K562 (cell line): ENCODE results near the gene S100A10. TPM values are rescaled to one million over a fixed set of nuclear protein-coding genes. Genes with fewer than 3 reads are reported as not detected.

Source experiments
- BCL6 ChIP-seq: fragments of 250-450 bp; sonication (Bioruptor Pico); IDR thresholded peaks from 2 replicates; pipeline ENCODE4 v1.4.0; 2020
- BHLHE40 ChIP-seq: IDR thresholded peaks from 2 replicates; pipeline ENCODE4 v1.6.1; 2011; ENCODE audit warnings: low read length, improper control_type of control experiment
- CREB3L1 ChIP-seq: fragments of 450-650 bp; IDR thresholded peaks from 2 replicates; pipeline ENCODE4 v1.6.1; 2014; ENCODE audit warnings: low read depth, mild to moderate bottlenecking, moderate library complexity, borderline replicate concordance
- ELF2 ChIP-seq: fragments of 250-450 bp; sonication (Bioruptor Pico); IDR thresholded peaks from 2 replicates; pipeline ENCODE4 v1.5.0; 2021; ENCODE audit warnings: mild to moderate bottlenecking
- EP300 ChIP-seq: IDR thresholded peaks from 2 replicates; pipeline ENCODE4 v1.6.1; 2012; ENCODE audit warnings: low read length, improper control_type of control experiment
- ESRRB ChIP-seq: fragments of 250-450 bp; sonication (Bioruptor Pico); IDR thresholded peaks from 2 replicates; pipeline ENCODE4 v1.5.0; 2020; ENCODE audit warnings: mild to moderate bottlenecking, moderate library complexity, borderline replicate concordance
- FOSL1 ChIP-seq: fragments of 200-800 bp; sonication (Bioruptor generic); conservative IDR thresholded peaks from 2 replicates; pipeline ENCODE4 v1.6.1; 2016; ENCODE audit warnings: missing genetic modification characterization, missing compliant biosample characterization
- FOXJ3 ChIP-seq: sonication (generic); formaldehyde crosslinking; IDR thresholded peaks from 2 replicates; pipeline ENCODE4 v1.4.0; 2020; ENCODE audit warnings: mild to moderate bottlenecking, missing genetic modification reagents
- HOXB6 ChIP-seq: fragments of 250-450 bp; sonication (Bioruptor Pico); IDR thresholded peaks from 2 replicates; pipeline ENCODE4 v1.5.1; 2022; ENCODE audit warnings: mild to moderate bottlenecking, borderline replicate concordance
- HSF4 ChIP-seq: fragments of 250-450 bp; sonication (Bioruptor Pico); IDR thresholded peaks from 2 replicates; pipeline ENCODE4 v2.1.2; 2022; ENCODE audit warnings: mild to moderate bottlenecking, moderate library complexity, borderline replicate concordance
- JUN ChIP-seq, 2 experiments: sonication (generic) in 1 of 2; formaldehyde crosslinking in 1 of 2; IDR thresholded peaks; 2 replicates each; pipeline versions ENCODE4 v1.6.1 to v1.8.0; 2012 to 2022; ENCODE audit warnings: borderline replicate concordance in 2 of 2, mild to moderate bottlenecking in 2 of 2, improper control_type of control experiment in 1 of 2, low read depth in 1 of 2, low read length in 1 of 2, missing genetic modification reagents in 1 of 2
- KLF10 ChIP-seq: fragments of 250-450 bp; sonication (Bioruptor Pico); IDR thresholded peaks from 2 replicates; pipeline ENCODE4 v1.6.1; 2021; ENCODE audit warnings: matching md5 sums
- LCOR ChIP-seq: sonication (generic); formaldehyde crosslinking; IDR thresholded peaks from 2 replicates; pipeline ENCODE4 v1.8.0; 2022; ENCODE audit warnings: mild to moderate bottlenecking, missing genetic modification reagents
- LEF1 ChIP-seq: fragments of 450-650 bp; IDR thresholded peaks from 2 replicates; pipeline ENCODE4 v1.6.1; 2016; ENCODE audit warnings: mild to moderate bottlenecking
- NFIX ChIP-seq: fragments of 250-450 bp; sonication (Bioruptor Pico); IDR thresholded peaks from 2 replicates; pipeline ENCODE4 v1.4.0; 2020; ENCODE audit warnings: low read depth, mild to moderate bottlenecking, moderate library complexity
- PHF21A ChIP-seq: fragments of 450-650 bp; IDR thresholded peaks from 2 replicates; pipeline ENCODE4 v1.6.1; 2017; ENCODE audit warnings: low read depth, borderline replicate concordance
- POLR2AphosphoS2 ChIP-seq: IDR thresholded peaks from 2 replicates; pipeline ENCODE4 v1.6.1; 2012; ENCODE audit warnings: low read length, improper control_type of control experiment
- PYGO2 ChIP-seq: fragments of 450-650 bp; IDR thresholded peaks from 2 replicates; pipeline ENCODE4 v1.6.1; 2016; ENCODE audit warnings: mild to moderate bottlenecking, missing genetic modification characterization, moderate library complexity, missing compliant biosample characterization
- RFX5 ChIP-seq: IDR thresholded peaks from 2 replicates; pipeline ENCODE4 v1.6.1; 2011; ENCODE audit warnings: low read depth, mild to moderate bottlenecking, improper control_type of control experiment, low read length
- SMARCE1 ChIP-seq: fragments of 450-650 bp; IDR thresholded peaks from 2 replicates; pipeline ENCODE4 v1.7.1; 2016; ENCODE audit warnings: mild to moderate bottlenecking
- THRA ChIP-seq: fragments of 450-650 bp; IDR thresholded peaks from 2 replicates; pipeline ENCODE4 v1.6.1; 2017; ENCODE audit warnings: mild to moderate bottlenecking, moderate library complexity
- XRCC3 ChIP-seq: fragments of 450-650 bp; IDR thresholded peaks from 2 replicates; pipeline ENCODE4 v1.6.1; 2017; ENCODE audit warnings: mild to moderate bottlenecking, moderate library complexity
- XRCC5 ChIP-seq: fragments of 200-400 bp; formaldehyde crosslinking; IDR thresholded peaks from 2 replicates; pipeline ENCODE4 v1.6.1; 2017; ENCODE audit warnings: low read depth, mild to moderate bottlenecking, low read length
- ZEB2 ChIP-seq: fragments of 450-650 bp; IDR thresholded peaks from 2 replicates; pipeline ENCODE4 v1.6.1; 2016
- ZNF263 ChIP-seq: sonication (generic); formaldehyde crosslinking; IDR thresholded peaks from 2 replicates; pipeline ENCODE4 v1.8.0; 2022; ENCODE audit warnings: mild to moderate bottlenecking, missing genetic modification reagents, borderline replicate concordance
- ZNF584 ChIP-seq: fragments of 200-800 bp; sonication (Bioruptor generic); IDR thresholded peaks from 2 replicates; pipeline ENCODE4 v1.6.1; 2016; ENCODE audit warnings: low read depth, mild to moderate bottlenecking, missing genetic modification characterization, missing compliant biosample characterization
- polyA plus RNA-seq, 8 experiments: library from polyadenylated mRNA; depleted of rRNA in 4 of 8; stranded (reverse) in 5 of 8; unstranded in 3 of 8; fragments of >200 nt; fragmentation: Nextera tagmentation in 2 of 8; fragmentation: Illumina TruSeq in 1 of 8; extraction: Ambion mirVana in 2 of 8; extraction: Trizol in 1 of 8; gene quantifications; 2 replicates each; pipeline versions ENCODE4 v1.2.1 to v1.2.3, GENCODE V29; 2011 to 2014; ENCODE audit warnings: inconsistent platforms in 1 of 8, missing spikeins in 1 of 8
- total RNA-seq, 7 experiments: library from RNA; depleted of rRNA in 6 of 7; stranded (reverse); fragments of >200 nt in 6 of 7; fragmentation: Illumina TruSeq in 2 of 7; extraction: Trizol in 2 of 7; gene quantifications; 2 replicates each; pipeline versions ENCODE4 v1.2.1 to v1.2.3, GENCODE V29; 2011 to 2021; ENCODE audit warnings: low replicate concordance in 1 of 7

Gene S100A10
- total and polyA plus RNA-seq, 9 of the 15 experiments (the other 6 are each of a cell fraction or from before 2014, with no cell fraction given): 0.32 to 1.6 (median 0.50) TPM; not detected in 3

- no peak for TF ChIP-seq THRA
- peak; percentile 17; the same call in 1 of the 2 replicates for TF ChIP-seq BHLHE40
- TF ChIP-seq SMARCE1: peak; percentile 81
- TF ChIP-seq LEF1: 0 out of 2 replicates have a peak, but pooled peaks have one; percentile 38
- peak; percentile 86 for TF ChIP-seq EP300
- TF ChIP-seq HSF4 (CRISPR knock-in tag): no peak
- TF ChIP-seq NFIX (CRISPR knock-in tag): no peak
- TF ChIP-seq ZNF584: no peak
- no peak for TF ChIP-seq RFX5
- no peak for TF ChIP-seq BCL6 (CRISPR knock-in tag)
- 0 out of 2 replicates have a peak, but pooled peaks have one; percentile 48 for TF ChIP-seq LCOR (CRISPR knock-in tag)
- peak; percentile 91 for TF ChIP-seq FOXJ3 (CRISPR knock-in tag)
- TF ChIP-seq PHF21A: no peak
- TF ChIP-seq CREB3L1: no peak
- no peak for TF ChIP-seq POLR2AphosphoS2
- no peak for TF ChIP-seq HOXB6 (CRISPR knock-in tag)
- TF ChIP-seq XRCC3: no peak
- no peak for TF ChIP-seq KLF10 (CRISPR knock-in tag)
- no peak for TF ChIP-seq XRCC5
- no peak for TF ChIP-seq ZNF263 (CRISPR knock-in tag)
- TF ChIP-seq ELF2 (CRISPR knock-in tag): no peak
- peak; percentile 96 for TF ChIP-seq JUN (IDR thresholded peaks at IDR 0.05; ENCODE audit: borderline replicate concordance, low read depth, low read length)
- TF ChIP-seq JUN (CRISPR knock-in tag; IDR thresholded peaks at IDR 0.05; ENCODE audit: borderline replicate concordance): no peak
- no peak for TF ChIP-seq PYGO2 (tag)
- TF ChIP-seq ZEB2: no peak
- TF ChIP-seq FOSL1: peak; percentile 99
- TF ChIP-seq ESRRB (CRISPR knock-in tag): no peak
Observed at GRCh38 chr1:151945725-151946722, 47.6 kb downstream of the S100A10 start (continued).
